SU-DHL-6 (cell line): Measurements from ENCODE around the gene RASA1.
"Not testable (repeated sequence)": the region's sequence is repeated elsewhere in the genome, so short reads cannot be mapped to it uniquely, and the experiment has no call there.

ENCODE experiments used
- CTCF ChIP-seq: fragments of 200-600 bp; sonication (generic); IDR thresholded peaks from one replicate; pipeline ENCODE4 v1.5.1; 2017; ENCODE audit warnings: antibody characterized with exemption, mild to moderate bottlenecking, low read length, moderate library complexity; ENCODE audit not compliant: insufficient read depth, poor library complexity, severe bottlenecking
- EZH2phosphoT487 ChIP-seq: fragments of 200-600 bp; sonication (generic), shearing (Covaris generic); conservative IDR thresholded peaks from 2 replicates; pipeline ENCODE4 v1.6.1; 2018; ENCODE audit warnings: mild to moderate bottlenecking, antibody characterized with exemption, low read length, moderate library complexity, mixed read lengths

GRCh38 chr5:87306090-87306489, 38.4 kb downstream of the RASA1 start:
- TF ChIP-seq CTCF, EZH2phosphoT487: not testable (repeated sequence)
